ENCODE data around the gene ZNF777. TPM values are rescaled to one million over a fixed set of nuclear protein-coding genes. Genes with fewer than 3 reads are reported as not detected.
"Not testable (repeated sequence)": the region's sequence is repeated elsewhere in the genome, so short reads cannot be mapped to it uniquely, and the experiment has no call there.

The ZNF777 gene
- total RNA-seq, 1 donor from 2014 or later: 2.1 TPM

- DNase-seq (ENCODE audit: low read depth in 2 of 2): no peak
These were observed 5.5 kb downstream of the ZNF777 start for GRCh38 chr7:149455175-149455950.

GRCh38 chr7:149454750-149455149 lies 6.1 kb downstream of the ZNF777 start:
- no peak for DNase-seq (ENCODE audit: low read depth in 2 of 2)

GRCh38 chr7:149454006-149454405 lies 6.9 kb downstream of the ZNF777 start:
- DNase-seq (ENCODE audit: low read depth in 2 of 2): no peak

- DNase-seq (ENCODE audit: low read depth in 2 of 2): no peak
These were observed 10.0 kb downstream of the ZNF777 start for GRCh38 chr7:149450821-149451220.

- no peak for DNase-seq (ENCODE audit: low read depth in 2 of 2)
These were observed 11.0 kb downstream of the ZNF777 start for GRCh38 chr7:149449897-149450296.

- no peak for DNase-seq (ENCODE audit: low read depth in 2 of 2)
These were observed 11.9 kb downstream of the ZNF777 start for GRCh38 chr7:149448961-149449360.

GRCh38 chr7:149446026-149446425 lies 14.8 kb downstream of the ZNF777 start:
- not testable (repeated sequence) for DNase-seq (ENCODE audit: low read depth in 2 of 2)

GRCh38 chr7:149444287-149444686 lies 16.6 kb downstream of the ZNF777 start:
- no peak for DNase-seq (ENCODE audit: low read depth in 2 of 2)

GRCh38 chr7:149443523-149443922 lies 17.3 kb downstream of the ZNF777 start:
- DNase-seq (ENCODE audit: low read depth in 2 of 2): no peak

- no peak for DNase-seq (ENCODE audit: low read depth in 2 of 2)
These were observed 17.9 kb downstream of the ZNF777 start for GRCh38 chr7:149442924-149443323.

- DNase-seq (ENCODE audit: low read depth in 2 of 2): no peak
These were observed 20.6 kb downstream of the ZNF777 start for GRCh38 chr7:149440222-149440621.

GRCh38 chr7:149436358-149436757 lies 24.5 kb downstream of the ZNF777 start:
- DNase-seq (ENCODE audit: low read depth in 2 of 2): no peak

- DNase-seq (ENCODE audit: low read depth in 2 of 2): no peak
These were observed 27.7 kb downstream of the ZNF777 start for GRCh38 chr7:149433124-149433523.

- DNase-seq (ENCODE audit: low read depth in 2 of 2): no peak
These were observed 28.7 kb downstream of the ZNF777 start for GRCh38 chr7:149432121-149432691.

GRCh38 chr7:149431486-149432120 lies 29.3 kb downstream of the ZNF777 start:
- DNase-seq (ENCODE audit: low read depth in 2 of 2): no peak

GRCh38 chr7:149430192-149430591 lies 30.7 kb downstream of the ZNF777 start:
- no peak for DNase-seq (ENCODE audit: low read depth in 2 of 2)

- no peak for DNase-seq (ENCODE audit: low read depth in 2 of 2)
These were observed 33.0 kb downstream of the ZNF777 start for GRCh38 chr7:149427893-149428292.

- DNase-seq (ENCODE audit: low read depth in 2 of 2): no peak
These were observed 33.7 kb downstream of the ZNF777 start for GRCh38 chr7:149427096-149427680.

- DNase-seq (ENCODE audit: low read depth in 2 of 2): no peak
These were observed 37.3 kb downstream of the ZNF777 start for GRCh38 chr7:149423449-149424110.

- peak in 1 of 2 donors; percentile 11 for DNase-seq (ENCODE audit: low read depth in 2 of 2)
These were observed 38.0 kb downstream of the ZNF777 start for GRCh38 chr7:149422914-149423301.

- DNase-seq (ENCODE audit: low read depth in 2 of 2): peak; percentile 63 to 86
These were observed 38.5 kb downstream of the ZNF777 start for GRCh38 chr7:149422162-149422913.
